GM12874 (cell line): ENCODE data around the gene ZDHHC19.

Source experiments
- CTCF ChIP-seq: IDR thresholded peaks from 2 replicates; pipeline ENCODE4 v1.5.1; 2011; ENCODE audit warnings: low read depth, mild to moderate bottlenecking, control low read depth, low read length, moderate library complexity; ENCODE audit not compliant: insufficient read depth

Gene ZDHHC19

GRCh38 chr3:196220991-196221390, 9.8 kb upstream of the ZDHHC19 start:
- TF ChIP-seq CTCF, result no peak

- no peak for TF ChIP-seq CTCF
Measured at GRCh38 chr3:196220587-196220986, 9.4 kb upstream of the ZDHHC19 start.

- no peak for TF ChIP-seq CTCF
Measured at GRCh38 chr3:196219970-196220311, 8.7 kb upstream of the ZDHHC19 start.

GRCh38 chr3:196219194-196219969, 8.2 kb upstream of the ZDHHC19 start:
- TF ChIP-seq CTCF, result no peak

GRCh38 chr3:196218155-196218712, 7.0 kb upstream of the ZDHHC19 start:
- TF ChIP-seq CTCF, result no peak

GRCh38 chr3:196217307-196218154, 6.3 kb upstream of the ZDHHC19 start:
- no peak for TF ChIP-seq CTCF

GRCh38 chr3:196216681-196217211, 5.5 kb upstream of the ZDHHC19 start:
- no peak for TF ChIP-seq CTCF
